GM23338 (cell line): ENCODE data around the gene DMRT2. TPM values are rescaled to one million over a fixed set of nuclear protein-coding genes. Genes with fewer than 3 reads are reported as not detected.

Experiments
- ATAC-seq: fragments of 200-7000 bp; cut with Tn5 transposase; 3 replicates; pipeline ENCODE4 v1.9.1; 2020
- DNase-seq: peaks from one replicate; pipeline ENCODE4 v3.0.0-alpha.2; 2015; ENCODE audit warnings: low spot score
- H2AFZ ChIP-seq: fragments of 200-600 bp; sonication (generic); 2 replicates; pipeline ENCODE4 v1.8.0; 2016; ENCODE audit warnings: antibody characterized with exemption, mild to moderate bottlenecking, moderate library complexity
- H3F3A ChIP-seq: fragments of 200-600 bp; sonication (generic); replicated peaks from 2 replicates; pipeline ENCODE4 v1.8.0; 2017; ENCODE audit warnings: antibody characterized with exemption, mixed run types, low read depth
- H3K27ac ChIP-seq: fragments of 200-600 bp; sonication (generic); 2 replicates; pipeline ENCODE4 v1.6.1; 2016; ENCODE audit warnings: low read depth
- H3K27me3 ChIP-seq: fragments of 200-600 bp; sonication (generic); 2 replicates; pipeline ENCODE4 v1.8.0; 2016; ENCODE audit warnings: mild to moderate bottlenecking, mixed run types, moderate library complexity; ENCODE audit not compliant: insufficient read depth
- H3K36me3 ChIP-seq: fragments of 200-600 bp; sonication (generic); 2 replicates; pipeline ENCODE4 v1.8.0; 2016; ENCODE audit warnings: mild to moderate bottlenecking; ENCODE audit not compliant: insufficient read depth
- H3K4me1 ChIP-seq: fragments of 200-600 bp; sonication (generic); 2 replicates; pipeline ENCODE4 v1.8.0; 2016; ENCODE audit warnings: mild to moderate bottlenecking, moderate library complexity; ENCODE audit not compliant: insufficient read depth
- H3K4me2 ChIP-seq: fragments of 200-600 bp; sonication (generic); 2 replicates; pipeline ENCODE4 v1.7.1; 2017; ENCODE audit warnings: mixed run types
- H3K4me3 ChIP-seq: fragments of 200-600 bp; sonication (generic); 2 replicates; pipeline ENCODE4 v1.6.1; 2016; ENCODE audit warnings: mixed run types
- H3K79me2 ChIP-seq: fragments of 200-600 bp; sonication (generic); replicated peaks from 2 replicates; pipeline ENCODE4 v1.8.0; 2017; ENCODE audit warnings: mild to moderate bottlenecking; ENCODE audit not compliant: insufficient read depth
- H3K9me2 ChIP-seq: fragments of 200-600 bp; sonication (generic); 2 replicates; pipeline ENCODE4 v1.8.0; 2017; ENCODE audit not compliant: insufficient read depth
- H4K20me1 ChIP-seq: fragments of 200-600 bp; sonication (generic); replicated peaks from 2 replicates; pipeline ENCODE4 v1.8.0; 2017; ENCODE audit warnings: mild to moderate bottlenecking; ENCODE audit not compliant: insufficient read depth
- H3K27ac Mint-ChIP-seq: 2 replicates; pipeline ENCODE4 v1.8.0; 2020; ENCODE audit warnings: inconsistent platforms, mild to moderate bottlenecking, moderate library complexity, mixed read lengths
- H3K27me3 Mint-ChIP-seq: 3 replicates; pipeline ENCODE4 v1.8.0; 2022; ENCODE audit warnings: low read depth, mild to moderate bottlenecking, moderate library complexity, mixed read lengths, inconsistent platforms; ENCODE audit not compliant: insufficient read depth, poor library complexity
- H3K36me3 Mint-ChIP-seq: 3 replicates; pipeline ENCODE4 v1.8.0; 2021; ENCODE audit warnings: low read depth, mild to moderate bottlenecking, inconsistent platforms, moderate library complexity, mixed read lengths
- H3K4me1 Mint-ChIP-seq: 3 replicates; pipeline ENCODE4 v1.8.0; 2020; ENCODE audit warnings: mild to moderate bottlenecking, inconsistent platforms, mixed read lengths
- H3K4me3 Mint-ChIP-seq: 3 replicates; pipeline ENCODE4 v1.8.0; 2021; ENCODE audit warnings: moderate library complexity, mild to moderate bottlenecking, inconsistent platforms, mixed read lengths
- H3K9me3 Mint-ChIP-seq: 3 replicates; pipeline ENCODE4 v1.8.0; 2020; ENCODE audit warnings: moderate library complexity, mild to moderate bottlenecking, inconsistent platforms, mixed read lengths
- EZH2 ChIP-seq: fragments of 200-600 bp; sonication (generic); IDR thresholded peaks from one replicate; pipeline ENCODE4 v1.8.0; 2017; ENCODE audit warnings: antibody characterized with exemption, mild to moderate bottlenecking, low read depth; ENCODE audit not compliant: unreplicated experiment
- EZH2phosphoT487 ChIP-seq: fragments of 200-600 bp; sonication (generic); IDR thresholded peaks from one replicate; pipeline ENCODE4 v1.8.1; 2018; ENCODE audit warnings: antibody characterized with exemption; ENCODE audit not compliant: unreplicated experiment
- STAT1 ChIP-seq: IDR thresholded peaks from one replicate; pipeline ENCODE4 v1.6.1; 2016; ENCODE audit warnings: antibody characterized with exemption; ENCODE audit not compliant: unreplicated experiment
- ZNF462 ChIP-seq: fragments of 250-450 bp; sonication (Bioruptor Pico); IDR thresholded peaks from 2 replicates; pipeline ENCODE4 v1.5.0; 2020; ENCODE audit warnings: mild to moderate bottlenecking, moderate library complexity
- polyA plus RNA-seq: library from polyadenylated mRNA; unstranded; fragments of >200 nt; fragmentation: Nextera tagmentation; extraction: Ambion mirVana; gene quantifications from 2 replicates; pipeline ENCODE4 v1.2.1, GENCODE V29; 2016
- total RNA-seq: library from RNA; depleted of rRNA; stranded (reverse); fragments of >200 nt; shearing (Covaris generic); gene quantifications from 2 replicates; pipeline ENCODE4 v1.2.3, GENCODE V29; 2014
- TF ChIP-seq, protein P1 (sequence below), 2 experiments: fragments of 200-600 bp in 1 of 2; sonication (generic) in 1 of 2; conservative IDR thresholded peaks; 2 replicates each; pipeline versions ENCODE4 v1.5.1 to v1.6.1; 2016 to 2017; ENCODE audit warnings: antibody characterized with exemption in 2 of 2, low read depth in 2 of 2, mild to moderate bottlenecking in 2 of 2, moderate library complexity in 1 of 2

DMRT2 gene
- total and polyA plus RNA-seq, 2 experiments from 2014 or later: not detected

DNA sequence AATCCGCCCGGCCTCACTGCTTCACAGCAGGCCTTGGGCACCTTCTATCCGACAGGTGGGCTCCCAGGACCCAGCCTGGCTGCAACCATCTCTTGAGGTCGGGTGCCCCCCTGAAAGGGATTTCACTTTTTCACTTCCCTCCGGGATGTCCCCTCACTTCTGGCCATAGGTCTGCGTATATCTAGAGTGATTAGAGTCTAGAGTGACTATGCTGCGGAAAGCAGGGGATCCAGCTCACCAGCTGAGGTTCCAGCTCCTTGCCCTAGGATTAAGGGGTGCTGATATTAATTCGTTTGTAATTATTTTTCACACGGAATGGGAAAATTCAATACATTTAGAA lies 3.1 kb downstream of the DMRT2 start:
- H3K27ac ChIP-seq: no peak overlapping the region
- H2AFZ ChIP-seq: no peak overlapping the region
- DNase-seq (no peak), ATAC-seq (no peak)
- Mint-ChIP-seq H3K9me3 (peaks cover 8% of the 10 kb centered on the region; the same call in 2 of the 3 replicates), H3K27ac (no peak overlapping the region), H3K4me3 (peak overlapping the region; percentile 68; the same call in 1 of the 3 replicates), H3K4me1 (peaks cover 39% of the 10 kb centered on the region), H3K27me3 (peaks cover 83% of the 10 kb centered on the region), H3K36me3 (no peaks in the 10 kb centered on the region; the same call in 2 of the 3 replicates)
- peaks cover 9% of the 10 kb centered on the region; the same call in 1 of the 2 replicates for H3F3A ChIP-seq
- H3K9me2 ChIP-seq: no peaks in the 10 kb centered on the region
- H3K4me2 ChIP-seq: peak overlapping the region; percentile 93; the same call in 1 of the 2 replicates
- TF ChIP-seq EZH2phosphoT487 (no peak), EZH2 (peak; percentile 80)
- H3K79me2 ChIP-seq: no peaks in the 10 kb centered on the region
- peaks cover 26% of the 10 kb centered on the region for H3K4me1 ChIP-seq
- peaks cover 26% of the 10 kb centered on the region for H4K20me1 ChIP-seq
- peak overlapping the region; percentile 56 for H3K4me3 ChIP-seq
- no peaks in the 10 kb centered on the region for H3K36me3 ChIP-seq
- peaks cover 97% of the 10 kb centered on the region for H3K27me3 ChIP-seq

- Histone ChIP-seq H3F3A (peaks cover 8% of the 10 kb centered on the region; the same call in 1 of the 2 replicates), H3K9me2 (no peaks in the 10 kb centered on the region), H3K4me3 (peak overlapping the region; percentile 56; the same call in 1 of the 2 replicates), H2AFZ (no peak overlapping the region), H3K27me3 (peaks cover 91% of the 10 kb centered on the region), H3K79me2 (no peaks in the 10 kb centered on the region), H4K20me1 (peaks cover 25% of the 10 kb centered on the region), H3K27ac (no peak overlapping the region), H3K4me2 (no peak overlapping the region; the same call in 1 of the 2 replicates), H3K36me3 (no peaks in the 10 kb centered on the region), H3K4me1 (peaks cover 23% of the 10 kb centered on the region)
- peaks cover 6% of the 10 kb centered on the region; the same call in 1 of the 3 replicates for H3K9me3 Mint-ChIP-seq
- no peak overlapping the region for H3K27ac Mint-ChIP-seq
- peaks cover 32% of the 10 kb centered on the region for H3K4me1 Mint-ChIP-seq
- DNase-seq: peak; percentile 45
- H3K27me3 Mint-ChIP-seq: peaks cover 76% of the 10 kb centered on the region
- TF ChIP-seq, protein P1, sequence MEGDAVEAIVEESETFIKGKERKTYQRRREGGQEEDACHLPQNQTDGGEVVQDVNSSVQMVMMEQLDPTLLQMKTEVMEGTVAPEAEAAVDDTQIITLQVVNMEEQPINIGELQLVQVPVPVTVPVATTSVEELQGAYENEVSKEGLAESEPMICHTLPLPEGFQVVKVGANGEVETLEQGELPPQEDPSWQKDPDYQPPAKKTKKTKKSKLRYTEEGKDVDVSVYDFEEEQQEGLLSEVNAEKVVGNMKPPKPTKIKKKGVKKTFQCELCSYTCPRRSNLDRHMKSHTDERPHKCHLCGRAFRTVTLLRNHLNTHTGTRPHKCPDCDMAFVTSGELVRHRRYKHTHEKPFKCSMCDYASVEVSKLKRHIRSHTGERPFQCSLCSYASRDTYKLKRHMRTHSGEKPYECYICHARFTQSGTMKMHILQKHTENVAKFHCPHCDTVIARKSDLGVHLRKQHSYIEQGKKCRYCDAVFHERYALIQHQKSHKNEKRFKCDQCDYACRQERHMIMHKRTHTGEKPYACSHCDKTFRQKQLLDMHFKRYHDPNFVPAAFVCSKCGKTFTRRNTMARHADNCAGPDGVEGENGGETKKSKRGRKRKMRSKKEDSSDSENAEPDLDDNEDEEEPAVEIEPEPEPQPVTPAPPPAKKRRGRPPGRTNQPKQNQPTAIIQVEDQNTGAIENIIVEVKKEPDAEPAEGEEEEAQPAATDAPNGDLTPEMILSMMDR (conservative IDR thresholded peaks at IDR 0.05; ENCODE audit: low read depth in 2 of 2): no peak
- TF ChIP-seq STAT1 (no peak), ZNF462 (no peak), EZH2 (peak; percentile 57)
- no peak overlapping the region for H3K4me3 Mint-ChIP-seq
- no peak for ATAC-seq
- no peaks in the 10 kb centered on the region; the same call in 2 of the 3 replicates for H3K36me3 Mint-ChIP-seq
Measured at GRCh38 chr9:1053986-1054425, 3.8 kb downstream of the DMRT2 start.
